GM12872 (cell line): ENCODE measurements around the gene ATPAF1.

ENCODE experiments used
- TF ChIP-seq, protein P1 (sequence below): IDR thresholded peaks from 3 replicates; pipeline ENCODE4 v1.5.1; 2011; ENCODE audit warnings: low read depth, mild to moderate bottlenecking, low read length, moderate library complexity; ENCODE audit not compliant: insufficient read depth

ATPAF1 gene

GRCh38 chr1:46667782-46668760 is at the start of gene ATPAF1:
Gene ATPAF1, minus strand, starts transcription at chr1:46668364. Its CDS starts 42 bp downstream, at chr1:46668322.
- TF ChIP-seq, protein P1, sequence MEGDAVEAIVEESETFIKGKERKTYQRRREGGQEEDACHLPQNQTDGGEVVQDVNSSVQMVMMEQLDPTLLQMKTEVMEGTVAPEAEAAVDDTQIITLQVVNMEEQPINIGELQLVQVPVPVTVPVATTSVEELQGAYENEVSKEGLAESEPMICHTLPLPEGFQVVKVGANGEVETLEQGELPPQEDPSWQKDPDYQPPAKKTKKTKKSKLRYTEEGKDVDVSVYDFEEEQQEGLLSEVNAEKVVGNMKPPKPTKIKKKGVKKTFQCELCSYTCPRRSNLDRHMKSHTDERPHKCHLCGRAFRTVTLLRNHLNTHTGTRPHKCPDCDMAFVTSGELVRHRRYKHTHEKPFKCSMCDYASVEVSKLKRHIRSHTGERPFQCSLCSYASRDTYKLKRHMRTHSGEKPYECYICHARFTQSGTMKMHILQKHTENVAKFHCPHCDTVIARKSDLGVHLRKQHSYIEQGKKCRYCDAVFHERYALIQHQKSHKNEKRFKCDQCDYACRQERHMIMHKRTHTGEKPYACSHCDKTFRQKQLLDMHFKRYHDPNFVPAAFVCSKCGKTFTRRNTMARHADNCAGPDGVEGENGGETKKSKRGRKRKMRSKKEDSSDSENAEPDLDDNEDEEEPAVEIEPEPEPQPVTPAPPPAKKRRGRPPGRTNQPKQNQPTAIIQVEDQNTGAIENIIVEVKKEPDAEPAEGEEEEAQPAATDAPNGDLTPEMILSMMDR = no peak

DNA sequence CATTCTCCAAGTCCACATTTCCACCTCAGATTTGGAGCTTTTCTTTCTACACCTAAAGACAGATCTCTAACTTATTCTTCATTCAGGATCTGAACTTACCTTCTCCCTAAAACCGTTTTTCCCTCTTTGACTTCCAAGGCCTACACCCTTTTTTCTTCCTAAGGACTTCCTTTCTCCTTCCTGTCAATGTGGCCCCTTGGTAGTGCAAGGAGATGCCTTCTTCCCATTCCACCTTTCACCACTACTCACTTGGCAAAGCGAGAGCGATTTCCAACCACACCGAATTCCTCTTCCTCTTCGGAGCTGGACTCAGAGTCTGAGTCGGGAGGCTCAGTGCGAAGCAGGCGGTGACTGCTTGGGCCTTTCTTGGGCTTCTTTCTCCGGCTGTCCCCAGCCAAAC is 49.5 kb upstream of the ATPAF1 start:
- TF ChIP-seq, protein P1 = no peak

- TF ChIP-seq, protein P1 = no peak
These were observed 46.8 kb upstream of the ATPAF1 start for GRCh38 chr1:46714976-46715375.

DNA sequence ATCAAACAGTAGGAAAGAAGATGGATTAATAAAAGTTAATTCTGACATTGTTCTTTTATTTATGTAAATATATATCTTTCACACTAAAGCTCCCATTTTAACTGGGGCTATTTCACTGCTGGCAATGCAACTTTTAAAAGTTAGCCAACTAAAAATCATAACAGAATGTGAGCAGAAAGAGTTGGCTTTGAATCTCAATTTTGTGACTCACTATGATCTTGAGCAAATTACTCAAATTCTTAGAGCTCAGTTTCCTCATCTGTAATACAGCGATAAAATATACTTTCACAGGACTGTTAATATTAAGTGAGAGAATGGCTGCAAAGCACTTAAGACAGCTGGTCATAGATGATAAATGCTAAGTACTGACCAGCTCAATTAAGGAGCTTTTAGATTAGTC is 40.0 kb upstream of the ATPAF1 start:
- TF ChIP-seq, protein P1 = no peak

- TF ChIP-seq, protein P1 = no peak
These were observed 37.2 kb upstream of the ATPAF1 start for GRCh38 chr1:46705408-46705807.

- TF ChIP-seq, protein P1 = no peak
These were observed 35.9 kb upstream of the ATPAF1 start for GRCh38 chr1:46703927-46704641.

DNA sequence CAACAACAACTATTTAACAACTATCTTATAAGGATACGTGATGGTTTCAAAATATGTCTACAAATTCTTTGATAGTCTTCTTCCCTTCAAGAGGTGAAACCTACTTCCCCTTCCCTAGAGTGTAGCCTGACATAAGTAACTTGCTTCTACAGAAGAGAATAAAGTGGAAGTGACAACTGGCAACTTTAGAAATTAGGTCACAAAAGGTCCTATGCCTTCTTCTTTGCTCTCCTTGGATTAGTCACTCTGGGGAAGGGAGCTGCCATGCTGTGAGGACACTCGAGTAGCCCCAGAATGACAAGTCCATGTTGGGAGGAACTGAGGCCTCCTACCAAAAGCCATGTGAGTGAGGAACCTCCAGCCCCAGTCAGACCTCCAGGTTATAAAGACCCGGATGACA is 31.5 kb upstream of the ATPAF1 start:
- TF ChIP-seq, protein P1 = no peak
